HCT116 (cell line): Measurements from ENCODE around the gene CCSER1. TPM values are rescaled to one million over a fixed set of nuclear protein-coding genes. Genes with fewer than 3 reads are reported as not detected.

Source experiments
- ATAC-seq: fragments of 200-7000 bp; cut with Tn5 transposase; 2 replicates; pipeline ENCODE4 v1.9.1; 2020; ENCODE audit warnings: mild to moderate bottlenecking, moderate library complexity
- BruUV-seq: library from RNA; stranded (reverse); fragments of 400-500 nt; replicated peaks from 2 replicates; lab custom pipeline; 2021; lab: Mats Ljungman, UMichigan
- CTCF ChIA-PET: fragments of 300-600 bp; sonication (Branson Sonifier 250); formaldehyde crosslinking; loops from one replicate; lab custom pipeline; 2021; ENCODE audit warnings: antibody characterized with exemption; lab: Charles Lee
- POLR2A ChIA-PET: fragments of 300-600, 350-600 bp; sonication (Branson Sonifier 250); formaldehyde crosslinking; loops from one replicate; lab custom pipeline; 2021; ENCODE audit warnings: antibody characterized with exemption; lab: Charles Lee
- RAD21 ChIA-PET, 2 experiments: fragments of 300-600 bp; sonication (Branson Sonifier 250); formaldehyde crosslinking; loops; one replicate each; lab custom pipeline; 2023; ENCODE audit warnings: low total read pairs in 2 of 2; ENCODE audit not compliant: uncharacterized antibody in 2 of 2, unreplicated experiment in 2 of 2, low non-redundant PET in 1 of 2; lab: Charles Lee
- DNase-seq: peaks from one replicate; pipeline ENCODE4 v3.0.0-alpha.2; 2010; ENCODE audit warnings: low read depth, low spot score
- H2AFZ ChIP-seq: fragments of 200-600 bp; shearing (Covaris generic), sonication (generic); 2 replicates; pipeline ENCODE4 v1.6.1; 2017; ENCODE audit warnings: low read depth, mixed run types, mixed read lengths, antibody characterized with exemption, low read length; ENCODE audit not compliant: poor library complexity, severe bottlenecking
- H3K27ac ChIP-seq: 2 replicates; pipeline ENCODE4 v1.5.1; 2012; ENCODE audit warnings: low read depth, low read length
- H3K27me3 ChIP-seq: fragments of 200-600 bp; sonication (generic); 2 replicates; pipeline ENCODE4 v1.6.1; 2016; ENCODE audit warnings: mixed run types, low read length, mixed read lengths; ENCODE audit not compliant: insufficient read depth
- H3K36me3 ChIP-seq, 2 experiments: fragments of 200-500 bp in 1 of 2; fragments of 200-600 bp in 1 of 2; sonication (Bioruptor generic) in 1 of 2; sonication (generic) in 1 of 2; 2 replicates each; pipeline versions ENCODE4 v1.5.1 to v1.6.1; 2014 to 2016; ENCODE audit warnings: low read length in 2 of 2, inconsistent platforms in 1 of 2, mixed read lengths in 1 of 2, mixed run types in 1 of 2; ENCODE audit not compliant: insufficient read depth in 2 of 2, control insufficient read depth in 1 of 2
- H3K4me1 ChIP-seq, 2 experiments: fragments of 200-600 bp in 1 of 2; sonication (generic) in 1 of 2; 2 replicates each; pipeline versions ENCODE4 v1.5.1 to v1.6.1; 2012 to 2017; ENCODE audit warnings: low read length in 2 of 2, inconsistent platforms in 1 of 2, mild to moderate bottlenecking in 1 of 2, mixed read lengths in 1 of 2, mixed run types in 1 of 2, moderate library complexity in 1 of 2; ENCODE audit not compliant: insufficient read depth in 2 of 2, control insufficient read depth in 1 of 2
- H3K4me2 ChIP-seq: fragments of 200-600 bp; sonication (generic); 2 replicates; pipeline ENCODE4 v1.6.1; 2017; ENCODE audit warnings: mixed run types, low read length, mixed read lengths
- H3K4me3 ChIP-seq, 2 experiments: fragments of 200-600 bp in 1 of 2; sonication (generic) in 1 of 2; replicated peaks in 1 of 2; 2 replicates each; pipeline ENCODE4 v1.5.1; 2011 to 2016; ENCODE audit warnings: low read length in 2 of 2, control low read depth in 1 of 2, low read depth in 1 of 2, mild to moderate bottlenecking in 1 of 2, mixed read lengths in 1 of 2, mixed run types in 1 of 2
- H3K79me2 ChIP-seq: fragments of 200-600 bp; sonication (generic); 2 replicates; pipeline ENCODE4 v1.6.1; 2017; ENCODE audit warnings: mild to moderate bottlenecking, mixed run types, low read length, moderate library complexity, mixed read lengths; ENCODE audit not compliant: insufficient read depth
- H3K9ac ChIP-seq: fragments of 200-600 bp; sonication (generic); 2 replicates; pipeline ENCODE4 v1.6.1; 2016; ENCODE audit warnings: low read length, mixed read lengths
- H3K9me2 ChIP-seq: fragments of 200-600 bp; sonication (generic), shearing (Covaris generic); 2 replicates; pipeline ENCODE4 v1.6.1; 2017; ENCODE audit warnings: mixed run types, mild to moderate bottlenecking, moderate library complexity; ENCODE audit not compliant: insufficient read depth
- H3K9me3 ChIP-seq, 2 experiments: fragments of 200-500 bp in 1 of 2; fragments of 200-600 bp in 1 of 2; sonication (Bioruptor generic) in 1 of 2; sonication (generic) in 1 of 2; 2 replicates each; pipeline ENCODE4 v1.6.1; 2014 to 2017; ENCODE audit warnings: low read length in 2 of 2, mixed read lengths in 2 of 2, inconsistent platforms in 1 of 2, low read depth in 1 of 2, mild to moderate bottlenecking in 1 of 2, mixed run types in 1 of 2, moderate library complexity in 1 of 2; ENCODE audit not compliant: control insufficient read depth in 1 of 2, insufficient read depth in 1 of 2
- H4K20me1 ChIP-seq: fragments of 200-600 bp; sonication (generic), shearing (Covaris generic); 2 replicates; pipeline ENCODE4 v1.6.1; 2017; ENCODE audit warnings: mixed run types, mild to moderate bottlenecking, moderate library complexity; ENCODE audit not compliant: insufficient read depth
- ATF3 ChIP-seq: IDR thresholded peaks from 2 replicates; pipeline ENCODE4 v1.6.1; 2012
- CBX3 ChIP-seq: IDR thresholded peaks from 2 replicates; pipeline ENCODE4 v1.6.1; 2012; ENCODE audit warnings: low read depth
- CEBPB ChIP-seq: IDR thresholded peaks from 2 replicates; pipeline ENCODE4 v1.6.1; 2012; ENCODE audit warnings: low read depth
- CTCF ChIP-seq, 3 experiments: fragments of 200-600 bp in 1 of 3; sonication (generic) in 1 of 3; IDR thresholded peaks in 2 of 3; conservative IDR thresholded peaks in 1 of 3; 2 replicates each; pipeline ENCODE4 v1.5.1; 2012 to 2017; ENCODE audit warnings: low read depth in 2 of 3, low read length in 2 of 3, antibody characterized with exemption in 1 of 3, borderline replicate concordance in 1 of 3, control low read depth in 1 of 3, mild to moderate bottlenecking in 1 of 3, mixed read lengths in 1 of 3, mixed run types in 1 of 3, moderate library complexity in 1 of 3; ENCODE audit not compliant: insufficient read depth in 1 of 3
- EGR1 ChIP-seq: IDR thresholded peaks from 2 replicates; pipeline ENCODE4 v1.6.1; 2012; ENCODE audit warnings: low read depth
- ELF1 ChIP-seq: IDR thresholded peaks from 2 replicates; pipeline ENCODE4 v1.6.1; 2012; ENCODE audit warnings: low read depth, borderline replicate concordance
- EZH2 ChIP-seq: fragments of 200-600 bp; sonication (generic); IDR thresholded peaks from 2 replicates; pipeline ENCODE4 v1.6.1; 2017; ENCODE audit warnings: antibody characterized with exemption, mixed run types
- EZH2phosphoT487 ChIP-seq: fragments of 200-600 bp; IDR thresholded peaks from 2 replicates; pipeline ENCODE4 v1.6.1; 2018; ENCODE audit warnings: antibody characterized with exemption, borderline replicate concordance
- FOSL1 ChIP-seq: IDR thresholded peaks from 2 replicates; pipeline ENCODE4 v1.6.1; 2012; ENCODE audit warnings: low read depth
- JUND ChIP-seq: IDR thresholded peaks from 2 replicates; pipeline ENCODE4 v1.6.1; 2012
- MAX ChIP-seq: IDR thresholded peaks from 2 replicates; pipeline ENCODE4 v1.6.1; 2012
- RAD21 ChIP-seq: IDR thresholded peaks from 2 replicates; pipeline ENCODE4 v1.6.1; 2012; ENCODE audit warnings: low read depth, mild to moderate bottlenecking
- SIN3A ChIP-seq: IDR thresholded peaks from 2 replicates; pipeline ENCODE4 v1.6.1; 2012; ENCODE audit warnings: low read depth
- SP1 ChIP-seq: IDR thresholded peaks from 2 replicates; pipeline ENCODE4 v1.6.1; 2012; ENCODE audit warnings: low read depth
- SRF ChIP-seq: IDR thresholded peaks from 2 replicates; pipeline ENCODE4 v1.6.1; 2012; ENCODE audit warnings: low read depth
- TCF7L2 ChIP-seq: IDR thresholded peaks from 2 replicates; pipeline ENCODE4 v1.7.0; 2011; ENCODE audit warnings: borderline replicate concordance, inconsistent platforms; ENCODE audit not compliant: insufficient read depth, insufficient read length; ENCODE audit errors: extremely low read depth
- YY1 ChIP-seq: IDR thresholded peaks from 2 replicates; pipeline ENCODE4 v1.6.1; 2011; ENCODE audit warnings: low read length, low read depth, moderate library complexity, mild to moderate bottlenecking; ENCODE audit not compliant: insufficient replicate concordance; ENCODE audit errors: extremely low read depth
- ZFX ChIP-seq: fragments of 450-650 bp; IDR thresholded peaks from 2 replicates; pipeline ENCODE4 v1.6.1; 2017
- ZNF274 ChIP-seq: fragments of 200-500 bp; sonication (Bioruptor generic); IDR thresholded peaks from 2 replicates; pipeline ENCODE4 v1.6.1; 2014; ENCODE audit warnings: mild to moderate bottlenecking, low read depth, low read length, inconsistent platforms
- intact Hi-C: fragments of 100-400 bp; cut with micrococcal nuclease; formaldehyde crosslinking; loops from 2 replicates; pipeline ENCODE4 v1.10.0; 2022
- total RNA-seq: library from RNA; stranded (reverse); gene quantifications from one replicate; pipeline ENCODE4 v1.2.1, GENCODE V29; 2021; ENCODE audit not compliant: unreplicated experiment

Gene CCSER1
- total RNA-seq, 1 experiment from 2014 or later = 6.7 TPM

GRCh38 chr4:90603540-90603939 is 476.3 kb downstream of the CCSER1 start:
- intact Hi-C loops = no loop called here
- CTCF ChIA-PET = no interaction called here

More at GRCh38 chr4:90603540-90603939, 476.3 kb downstream of the CCSER1 start:
- H3K9ac ChIP-seq = no peak overlapping the region
- no TSS peak for BruUV-seq
- ATAC-seq (no peak), DNase-seq (no peak)
- no peak overlapping the region for H3K27ac ChIP-seq
- no peaks in the 10 kb centered on the region for H3K27me3 ChIP-seq
- ChIA-PET POLR2A (no interaction called here), RAD21 (no interaction called here)
- no peak overlapping the region for H3K4me3 ChIP-seq
- H3K9me3 ChIP-seq = no peaks in the 10 kb centered on the region
- no peak overlapping the region for H2AFZ ChIP-seq
- no peaks in the 10 kb centered on the region for H4K20me1 ChIP-seq
- no peaks in the 10 kb centered on the region for H3K79me2 ChIP-seq
- H3K4me1 ChIP-seq = no peaks in the 10 kb centered on the region
- H3K36me3 ChIP-seq = no peaks in the 10 kb centered on the region
- H3K9me2 ChIP-seq = no peaks in the 10 kb centered on the region
- no peak overlapping the region for H3K4me2 ChIP-seq
- TF ChIP-seq FOSL1 (no peak), ZNF274 (no peak), EZH2phosphoT487 (no peak), EZH2 (no peak), CBX3 (no peak), ATF3 (no peak), TCF7L2 (no peak), CTCF (IDR thresholded peaks at IDR 0.05 in 2 of 3, conservative IDR thresholded peaks at IDR 0.05 in 1 of 3; ENCODE audit: borderline replicate concordance in 1 of 3, insufficient read depth in 1 of 3, low read depth in 2 of 3, low read length in 2 of 3) (no peak), SP1 (no peak), RAD21 (no peak), EGR1 (no peak), MAX (no peak), CEBPB (no peak), SIN3A (no peak), YY1 (no peak), ZFX (no peak), SRF (no peak), JUND (no peak), ELF1 (no peak)
- TF ChIP-seq, all 23 proteins: peak for 0
